Endothelial cell (in vitro differentiated cells): ENCODE measurements around the gene KNOP1. TPM values are rescaled to one million over a fixed set of nuclear protein-coding genes. Genes with fewer than 3 reads are reported as not detected.

Experiments
- DNase-seq: peaks from one replicate; pipeline ENCODE4 v3.0.0; 2021; ENCODE audit warnings: low spot score
- H3K27ac Mint-ChIP-seq: one replicate; pipeline ENCODE4 v1.8.0; 2021; ENCODE audit warnings: mixed read lengths, inconsistent platforms; ENCODE audit not compliant: unreplicated experiment
- H3K27me3 Mint-ChIP-seq: one replicate; pipeline ENCODE4 v1.8.0; 2021; ENCODE audit warnings: mild to moderate bottlenecking, moderate library complexity, mixed read lengths, inconsistent platforms; ENCODE audit not compliant: unreplicated experiment
- H3K36me3 Mint-ChIP-seq: one replicate; pipeline ENCODE4 v1.8.0; 2021; ENCODE audit warnings: mild to moderate bottlenecking, low read depth, mixed read lengths, inconsistent platforms; ENCODE audit not compliant: unreplicated experiment
- H3K4me1 Mint-ChIP-seq: one replicate; pipeline ENCODE4 v1.8.0; 2021; ENCODE audit warnings: mild to moderate bottlenecking, mixed read lengths, inconsistent platforms; ENCODE audit not compliant: unreplicated experiment
- H3K4me3 Mint-ChIP-seq: one replicate; pipeline ENCODE4 v1.8.0; 2021; ENCODE audit warnings: mild to moderate bottlenecking, mixed read lengths, inconsistent platforms; ENCODE audit not compliant: unreplicated experiment
- H3K9me3 Mint-ChIP-seq: one replicate; pipeline ENCODE4 v1.8.0; 2021; ENCODE audit warnings: mixed read lengths, inconsistent platforms; ENCODE audit not compliant: unreplicated experiment
- CTCF ChIP-seq: fragments of 200-600 bp; sonication (generic); IDR thresholded peaks from one replicate; pipeline ENCODE4 v1.5.0; 2021; ENCODE audit warnings: antibody characterized with exemption; ENCODE audit not compliant: unreplicated experiment
- total RNA-seq: library from RNA; stranded (reverse); fragmentation: NEBNext Ultra II Directional; extraction: Animal tissue kit (Norgen Biotek cat#: 25700); gene quantifications from one replicate; pipeline ENCODE4 v1.2.1, GENCODE V29; 2021; ENCODE audit not compliant: unreplicated experiment

Gene KNOP1
- total RNA-seq, 1 donor from 2014 or later: 36.6 TPM

GRCh38 chr16:19749571-19750080, 31.6 kb upstream of the KNOP1 start:
- no peak for DNase-seq
- peaks cover 38% of the 10 kb centered on the region for H3K4me1 Mint-ChIP-seq
- no peak overlapping the region for H3K27ac Mint-ChIP-seq
- no peaks in the 10 kb centered on the region for H3K9me3 Mint-ChIP-seq
- no peak overlapping the region for H3K4me3 Mint-ChIP-seq
- H3K27me3 Mint-ChIP-seq: no peaks in the 10 kb centered on the region
- no peak for TF ChIP-seq CTCF
- no peaks in the 10 kb centered on the region for H3K36me3 Mint-ChIP-seq

GRCh38 chr16:19748389-19749168, 30.6 kb upstream of the KNOP1 start:
- H3K4me1 Mint-ChIP-seq: peaks cover 29% of the 10 kb centered on the region
- no peaks in the 10 kb centered on the region for H3K27me3 Mint-ChIP-seq
- no peaks in the 10 kb centered on the region for H3K36me3 Mint-ChIP-seq
- H3K9me3 Mint-ChIP-seq: no peaks in the 10 kb centered on the region
- no peak for TF ChIP-seq CTCF
- no peak for DNase-seq
- no peak overlapping the region for H3K4me3 Mint-ChIP-seq
- H3K27ac Mint-ChIP-seq: no peak overlapping the region

GRCh38 chr16:19746561-19746960, 28.5 kb upstream of the KNOP1 start:
- no peak for TF ChIP-seq CTCF
- Mint-ChIP-seq H3K4me3 (no peak overlapping the region), H3K27me3 (no peaks in the 10 kb centered on the region), H3K9me3 (no peaks in the 10 kb centered on the region), H3K4me1 (peaks cover 34% of the 10 kb centered on the region), H3K27ac (no peak overlapping the region), H3K36me3 (no peaks in the 10 kb centered on the region)
- DNase-seq: no peak

GRCh38 chr16:19745286-19746010, 27.4 kb upstream of the KNOP1 start:
- peaks cover 28% of the 10 kb centered on the region for H3K4me1 Mint-ChIP-seq
- no peak for TF ChIP-seq CTCF
- DNase-seq: no peak
- H3K27me3 Mint-ChIP-seq: no peaks in the 10 kb centered on the region
- H3K9me3 Mint-ChIP-seq: no peaks in the 10 kb centered on the region
- no peak overlapping the region for H3K4me3 Mint-ChIP-seq
- H3K36me3 Mint-ChIP-seq: peaks cover under 1% of the 10 kb centered on the region
- no peak overlapping the region for H3K27ac Mint-ChIP-seq

GRCh38 chr16:19744670-19745069, 26.6 kb upstream of the KNOP1 start:
- no peaks in the 10 kb centered on the region for H3K27me3 Mint-ChIP-seq
- H3K36me3 Mint-ChIP-seq: peaks cover 6% of the 10 kb centered on the region
- peaks cover 26% of the 10 kb centered on the region for H3K4me1 Mint-ChIP-seq
- H3K9me3 Mint-ChIP-seq: no peaks in the 10 kb centered on the region
- H3K27ac Mint-ChIP-seq: no peak overlapping the region
- H3K4me3 Mint-ChIP-seq: no peak overlapping the region
- DNase-seq: no peak
- no peak for TF ChIP-seq CTCF
